Measurements from ENCODE around the gene ANP32A.

Gene ANP32A

DNA sequence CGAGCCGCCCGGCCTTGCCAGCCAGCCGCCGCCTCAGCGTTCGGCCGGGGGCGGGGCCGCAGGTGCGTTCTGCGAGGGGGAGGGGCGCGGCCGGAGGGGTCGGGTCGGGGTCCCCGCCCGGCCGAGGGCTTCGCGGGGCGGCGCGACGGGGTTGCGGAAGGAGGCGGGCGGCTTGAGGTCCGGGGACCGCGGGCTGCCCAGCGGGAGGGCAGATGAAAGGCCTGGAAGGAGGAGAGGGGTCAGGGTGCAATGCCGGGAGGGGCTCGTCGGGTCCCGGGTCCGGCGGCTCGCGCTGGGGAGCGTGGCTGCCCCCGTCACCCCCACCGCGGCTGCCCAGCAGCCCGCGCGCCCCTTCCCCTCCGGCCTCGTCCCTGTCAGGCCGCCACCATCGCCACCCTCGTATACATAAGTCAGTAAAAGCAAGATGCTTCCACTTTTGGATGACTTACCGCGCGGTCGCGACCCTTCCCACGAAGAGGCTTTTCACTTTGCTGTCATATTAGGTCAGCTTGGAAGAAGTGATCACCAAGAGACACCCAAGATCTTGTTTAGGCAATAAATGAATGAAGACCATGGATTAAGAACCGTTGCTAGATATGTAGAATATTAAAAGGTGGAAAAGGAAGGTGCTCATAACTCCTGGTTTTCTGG is 620 bp upstream of the ANP32A start:
- under 1% methylated on average over 49 of the region's 60 CpGs for WGBS (ENCODE audit: insufficient coverage)
- peaks cover 9 to 26% (median 18%) of the 10 kb centered on the region in 4 experiments for H3K4me1 ChIP-seq (ENCODE audit: control extremely low read depth in 1 of 4, control insufficient read depth in 4 of 4, insufficient read depth in 4 of 4, low read length in 3 of 4)
- H3K27me3 ChIP-seq (replicated peaks in 2 of 5; ENCODE audit: control insufficient read depth in 4 of 5, insufficient read depth in 5 of 5, low read length in 4 of 5) = no peaks in the 10 kb centered on the region
- H3K4me3 ChIP-seq (ENCODE audit: control insufficient read depth in 1 of 7, extremely low read depth in 1 of 7, insufficient read depth in 4 of 7, low read depth in 2 of 7, low read length in 6 of 7) = peak overlapping the region; percentile 93 to 99 (median 97)
- no peaks in the 10 kb centered on the region for H3K36me3 ChIP-seq (ENCODE audit: control insufficient read depth in 4 of 4, insufficient read depth in 4 of 4, low read length in 3 of 4)
- peak in 2 of 3 donors; percentile 49 to 61 for DNase-seq
- POLR2A ChIA-PET = interaction anchor here (0.8 to 1.1 kb wide), 3 partner anchors 24 to 26 kb away, joined by 3 to 8 read pairs (median 4); no protein-coding TSS in a partner anchor
- CTCF ChIA-PET = interaction anchor here (1.1 to 3.4 kb wide), 4 partner anchors 7 to 40 kb away, joined by 3 to 13 read pairs (median 5); no protein-coding TSS in a partner anchor
- peak overlapping the region; percentile 61 to 98 for H3K27ac ChIP-seq (ENCODE audit: insufficient read depth in 1 of 2, low read depth in 1 of 2, low read length in 2 of 2, poor library complexity in 1 of 2, severe bottlenecking in 2 of 2)
- H3K9me3 ChIP-seq (ENCODE audit: control extremely low read depth in 1 of 5, control insufficient read depth in 4 of 5, insufficient read depth in 2 of 5, low read depth in 1 of 5, low read length in 4 of 5) = no peaks in the 10 kb centered on the region

- H3K9me3 ChIP-seq (ENCODE audit: control extremely low read depth in 1 of 5, control insufficient read depth in 4 of 5, insufficient read depth in 2 of 5, low read depth in 1 of 5, low read length in 4 of 5) = no peaks in the 10 kb centered on the region
- H3K4me3 ChIP-seq (ENCODE audit: control insufficient read depth in 1 of 7, extremely low read depth in 1 of 7, insufficient read depth in 4 of 7, low read depth in 2 of 7, low read length in 6 of 7) = peak overlapping the region; percentile 93 to 99 (median 97)
- H3K27ac ChIP-seq (ENCODE audit: insufficient read depth in 1 of 2, low read depth in 1 of 2, low read length in 2 of 2, poor library complexity in 1 of 2, severe bottlenecking in 2 of 2) = peak overlapping the region; percentile 94 to 98
- DNase-seq = peak in 1 of 3 donors; percentile 57
- ChIA-PET CTCF (interaction anchor here (1.0 to 5.8 kb wide), 9 partner anchors 9 to 88 kb away, joined by 3 to 63 read pairs (median 5); no protein-coding TSS in a partner anchor), POLR2A (interaction anchor here (0.5 to 3.7 kb wide), 9 partner anchors 13 to 88 kb away, joined by 4 to 31 read pairs (median 9); no protein-coding TSS in a partner anchor)
- no peaks in the 10 kb centered on the region for H3K27me3 ChIP-seq (replicated peaks in 2 of 5; ENCODE audit: control insufficient read depth in 4 of 5, insufficient read depth in 5 of 5, low read length in 4 of 5)
- peaks cover 22 to 42% (median 32%) of the 10 kb centered on the region in 4 experiments for H3K4me1 ChIP-seq (ENCODE audit: control extremely low read depth in 1 of 4, control insufficient read depth in 4 of 4, insufficient read depth in 4 of 4, low read length in 3 of 4)
- peaks cover 0 to 3% (median 1%) of the 10 kb centered on the region in 4 experiments for H3K36me3 ChIP-seq (ENCODE audit: control insufficient read depth in 4 of 4, insufficient read depth in 4 of 4, low read length in 3 of 4)
- 0% methylated on average over 23 of the region's 48 CpGs for WGBS (ENCODE audit: insufficient coverage)
Observed at GRCh38 chr15:68819495-68820294, 1.0 kb downstream of the ANP32A start.

- Histone ChIP-seq H3K36me3 (ENCODE audit: control insufficient read depth in 4 of 4, insufficient read depth in 4 of 4, low read length in 3 of 4) (peaks cover 0 to 7% (median 1%) of the 10 kb centered on the region in 4 experiments), H3K27ac (ENCODE audit: insufficient read depth in 1 of 2, low read depth in 1 of 2, low read length in 2 of 2, poor library complexity in 1 of 2, severe bottlenecking in 2 of 2) (peak overlapping the region; percentile 94 to 98), H3K4me1 (ENCODE audit: control extremely low read depth in 1 of 4, control insufficient read depth in 4 of 4, insufficient read depth in 4 of 4, low read length in 3 of 4) (peaks cover 26 to 47% (median 37%) of the 10 kb centered on the region in 4 experiments), H3K4me3 (ENCODE audit: control insufficient read depth in 1 of 7, extremely low read depth in 1 of 7, insufficient read depth in 4 of 7, low read depth in 2 of 7, low read length in 6 of 7) (peak overlapping the region; percentile 93 to 99 (median 97)), H3K9me3 (ENCODE audit: control extremely low read depth in 1 of 5, control insufficient read depth in 4 of 5, insufficient read depth in 2 of 5, low read depth in 1 of 5, low read length in 4 of 5) (no peaks in the 10 kb centered on the region), H3K27me3 (replicated peaks in 2 of 5; ENCODE audit: control insufficient read depth in 4 of 5, insufficient read depth in 5 of 5, low read length in 4 of 5) (no peaks in the 10 kb centered on the region)
- ChIA-PET POLR2A (interaction anchor here (0.5 to 3.7 kb wide), 11 partner anchors 8 to 87 kb away, joined by 3 to 31 read pairs (median 7); no protein-coding TSS in a partner anchor), CTCF (interaction anchor here (1.0 to 5.8 kb wide), 7 partner anchors 8 to 88 kb away, joined by 3 to 63 read pairs (median 6); no protein-coding TSS in a partner anchor)
- DNase-seq = peak; percentile 75 to 91 (median 87)
- WGBS (ENCODE audit: insufficient coverage) = 0% methylated on average over 44 of the region's 68 CpGs
Observed at GRCh38 chr15:68818769-68819494, 1.8 kb downstream of the ANP32A start.

DNA sequence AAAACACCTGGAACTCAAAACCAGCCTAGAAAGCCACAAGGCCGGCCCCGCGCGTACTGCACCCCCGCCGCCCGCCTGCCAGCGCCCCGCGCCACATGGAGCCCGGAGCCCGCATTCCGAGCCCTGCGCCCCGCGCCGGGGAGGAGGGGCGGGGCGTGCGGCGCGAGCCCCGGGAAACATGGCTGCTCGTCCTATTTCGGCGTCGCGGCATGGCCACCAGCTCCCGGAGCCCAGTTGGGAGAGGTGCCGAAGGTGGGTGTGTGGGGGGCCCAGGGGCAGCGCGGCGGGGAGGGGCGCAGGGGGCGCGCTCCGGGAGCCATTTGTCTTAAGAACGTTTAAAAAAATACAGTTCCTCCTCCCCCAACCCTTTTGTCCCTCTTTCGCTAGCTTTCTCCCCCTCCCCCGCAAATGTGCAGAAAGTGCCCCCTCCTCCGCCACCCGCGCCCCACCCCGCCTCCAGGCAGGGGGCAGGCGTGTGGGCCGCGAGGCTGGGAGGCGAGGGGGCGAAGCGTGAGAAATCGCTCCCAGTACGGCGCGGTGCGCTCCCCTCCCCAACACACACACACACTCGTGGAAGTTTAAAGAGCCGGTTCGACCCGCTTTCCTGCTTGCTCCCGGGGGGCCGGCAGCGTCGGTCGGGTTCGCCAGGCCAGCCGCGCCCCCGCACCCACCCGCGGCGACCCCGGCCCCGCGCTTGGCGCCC is 2.5 kb downstream of the ANP32A start:
- Histone ChIP-seq H3K9me3 (ENCODE audit: control extremely low read depth in 1 of 5, control insufficient read depth in 4 of 5, insufficient read depth in 2 of 5, low read depth in 1 of 5, low read length in 4 of 5) (no peaks in the 10 kb centered on the region), H3K4me1 (ENCODE audit: control extremely low read depth in 1 of 4, control insufficient read depth in 4 of 4, insufficient read depth in 4 of 4, low read length in 3 of 4) (peaks cover 26 to 47% (median 38%) of the 10 kb centered on the region in 4 experiments), H3K4me3 (ENCODE audit: control insufficient read depth in 1 of 7, extremely low read depth in 1 of 7, insufficient read depth in 4 of 7, low read depth in 2 of 7, low read length in 6 of 7) (peak overlapping the region; percentile 93 to 99 (median 97)), H3K27ac (ENCODE audit: insufficient read depth in 1 of 2, low read depth in 1 of 2, low read length in 2 of 2, poor library complexity in 1 of 2, severe bottlenecking in 2 of 2) (peak overlapping the region; percentile 94 to 98), H3K36me3 (ENCODE audit: control insufficient read depth in 4 of 4, insufficient read depth in 4 of 4, low read length in 3 of 4) (peaks cover 0 to 7% (median 1%) of the 10 kb centered on the region in 4 experiments), H3K27me3 (replicated peaks in 2 of 5; ENCODE audit: control insufficient read depth in 4 of 5, insufficient read depth in 5 of 5, low read length in 4 of 5) (no peaks in the 10 kb centered on the region)
- ChIA-PET CTCF (interaction anchor here (2.1 to 5.8 kb wide), 3 partner anchors 23 to 37 kb away, joined by 9 to 63 read pairs (median 13); no protein-coding TSS in a partner anchor), POLR2A (interaction anchor here (0.9 to 3.7 kb wide), 8 partner anchors 9 to 34 kb away, joined by 3 to 31 read pairs (median 14); no protein-coding TSS in a partner anchor)
- WGBS (ENCODE audit: insufficient coverage) = 0% methylated on average over 45 of the region's 75 CpGs
- DNase-seq = peak; percentile 81 to 95 (median 94)

- peak overlapping the region; percentile 93 to 99 (median 97) for H3K4me3 ChIP-seq (ENCODE audit: control insufficient read depth in 1 of 7, extremely low read depth in 1 of 7, insufficient read depth in 4 of 7, low read depth in 2 of 7, low read length in 6 of 7)
- CTCF ChIA-PET = interaction anchor here (1.2 to 5.8 kb wide), 7 partner anchors 10 to 92 kb away, joined by 4 to 63 read pairs (median 13); no protein-coding TSS in a partner anchor
- peak overlapping the region; percentile 94 to 98 for H3K27ac ChIP-seq (ENCODE audit: insufficient read depth in 1 of 2, low read depth in 1 of 2, low read length in 2 of 2, poor library complexity in 1 of 2, severe bottlenecking in 2 of 2)
- peaks cover 0 to 9% (median 1%) of the 10 kb centered on the region in 4 experiments for H3K36me3 ChIP-seq (ENCODE audit: control insufficient read depth in 4 of 4, insufficient read depth in 4 of 4, low read length in 3 of 4)
- peak; percentile 82 to 94 (median 91) for DNase-seq
- POLR2A ChIA-PET = interaction anchor here (0.9 to 3.7 kb wide), 9 partner anchors 10 to 34 kb away, joined by 3 to 31 read pairs (median 9); no protein-coding TSS in a partner anchor
- peaks cover 28 to 47% (median 36%) of the 10 kb centered on the region in 4 experiments for H3K4me1 ChIP-seq (ENCODE audit: control extremely low read depth in 1 of 4, control insufficient read depth in 4 of 4, insufficient read depth in 4 of 4, low read length in 3 of 4)
- no peaks in the 10 kb centered on the region for H3K9me3 ChIP-seq (ENCODE audit: control extremely low read depth in 1 of 5, control insufficient read depth in 4 of 5, insufficient read depth in 2 of 5, low read depth in 1 of 5, low read length in 4 of 5)
- under 1% methylated on average over 32 of the region's 64 CpGs for WGBS (ENCODE audit: insufficient coverage)
- H3K27me3 ChIP-seq (replicated peaks in 2 of 5; ENCODE audit: control insufficient read depth in 4 of 5, insufficient read depth in 5 of 5, low read length in 4 of 5) = no peaks in the 10 kb centered on the region
Observed at GRCh38 chr15:68817304-68818065, 3.2 kb downstream of the ANP32A start.
